Psoas muscle (tissue), 8 donors: ENCODE results near the gene TMEM119. TPM values are rescaled to one million over a fixed set of nuclear protein-coding genes. Genes with fewer than 3 reads are reported as not detected.
A peak's percentile ranks its signal among the peaks of the same experiment; 100 is the strongest.
"Not testable (repeated sequence)": the region's sequence is repeated elsewhere in the genome, so short reads cannot be mapped to it uniquely, and the experiment has no call there.

Source experiments
- ATAC-seq, 4 donors: fragments of 200-7000 bp; cut with Tn5 transposase; one replicate each; pipeline ENCODE4 v1.9.1; 2020; ENCODE audit warnings: moderate library complexity in 3 of 4, mild to moderate bottlenecking in 2 of 4
- DNase-seq, 2 donors: peaks; one replicate each; pipeline ENCODE4 v3.0.0-alpha.2; 2020
- H3K27ac ChIP-seq: fragments of 200-600 bp; one replicate; pipeline ENCODE4 v1.8.0; 2022
- H3K27me3 ChIP-seq, 3 donors: fragments of 200-600 bp in 1 of 3; one replicate each; pipeline versions ENCODE4 v1.6.1 to v1.8.0; 2013 to 2022; ENCODE audit warnings: low read length in 2 of 3, mild to moderate bottlenecking in 2 of 3, moderate library complexity in 1 of 3; ENCODE audit not compliant: insufficient read depth in 3 of 3
- H3K36me3 ChIP-seq, 2 donors: fragments of 200-600 bp in 1 of 2; one replicate each; pipeline versions ENCODE4 v1.6.1 to v1.8.0; 2013 to 2022; ENCODE audit warnings: low read depth in 1 of 2, mild to moderate bottlenecking in 1 of 2, moderate library complexity in 1 of 2; ENCODE audit not compliant: insufficient read depth in 1 of 2
- H3K4me1 ChIP-seq: fragments of 200-600 bp; one replicate; pipeline ENCODE4 v1.8.0; 2022
- H3K4me3 ChIP-seq: fragments of 200-600 bp; one replicate; pipeline ENCODE4 v1.8.0; 2022; ENCODE audit warnings: mild to moderate bottlenecking
- H3K9me3 ChIP-seq: fragments of 200-600 bp; one replicate; pipeline ENCODE4 v1.8.0; 2022
- WGBS, 3 donors: extraction: QIAGEN DNeasy Blood & Tissue Kit; methylation state at CpG; one replicate each; pipeline versions ENCODE4 v1.1.6 to v1.1.7; 2013; 5-methylcytosine and 5-hydroxymethylcytosine counted together
- intact Hi-C, 2 donors: fragments of 100-400 bp; cut with DNase I; formaldehyde crosslinking; loops; one replicate each; pipeline versions ENCODE4 v1.11.0 to v1.14.2; 2022
- polyA plus RNA-seq, 3 donors: library from polyadenylated mRNA; stranded (reverse); fragments of 200-250 nt; gene quantifications; one replicate each; pipeline ENCODE4 v1.2.3, GENCODE V29; 2013
- total RNA-seq, 4 donors: library from RNA; stranded (reverse); fragmentation: NEBNext Ultra II Directional in 2 of 4; extraction: Animal tissue kit (Norgen Biotek cat#: 25700) in 2 of 4; gene quantifications; one replicate each; pipeline versions ENCODE4 v1.2.1 to v1.2.4, GENCODE V29; 2021 to 2023
- TF ChIP-seq, protein P1 (sequence below): fragments of 200-600 bp; IDR thresholded peaks from one replicate; pipeline ENCODE4 v1.8.0; 2022; ENCODE audit warnings: antibody characterized with exemption
- donor health status: healthy with polysubstance abuse.
- donor health status: DM: no; HTN: no; CAD: no; lungs with moderate emphysema.
- donor health status: Bipolar disorder and iron deficiency.
- donor health status: healthy.
- donor health status: DM: yes; HTN: yes; CAD: no.
- donor health status: DM: no; HTN: no; CAD: no.
- donor health status: DM: no; HTN: no; CAD: no.
- donor health status: DM: yes; HTN: yes; CAD: no.

The TMEM119 gene
- total and polyA plus RNA-seq, 7 donors, result 0.25 to 2.6 (median 0.36) TPM

GRCh38 chr12:108633081-108633533 is 35.2 kb upstream of the TMEM119 start:
- H3K4me3 ChIP-seq, result peak overlapping the region; percentile 38
- peaks cover 0 to 6% (median 0%) of the 10 kb centered on the region in 3 donors for H3K27me3 ChIP-seq
- ATAC-seq (no peak), DNase-seq (no peak)
- H3K9me3 ChIP-seq, result no peaks in the 10 kb centered on the region
- TF ChIP-seq, protein P1, sequence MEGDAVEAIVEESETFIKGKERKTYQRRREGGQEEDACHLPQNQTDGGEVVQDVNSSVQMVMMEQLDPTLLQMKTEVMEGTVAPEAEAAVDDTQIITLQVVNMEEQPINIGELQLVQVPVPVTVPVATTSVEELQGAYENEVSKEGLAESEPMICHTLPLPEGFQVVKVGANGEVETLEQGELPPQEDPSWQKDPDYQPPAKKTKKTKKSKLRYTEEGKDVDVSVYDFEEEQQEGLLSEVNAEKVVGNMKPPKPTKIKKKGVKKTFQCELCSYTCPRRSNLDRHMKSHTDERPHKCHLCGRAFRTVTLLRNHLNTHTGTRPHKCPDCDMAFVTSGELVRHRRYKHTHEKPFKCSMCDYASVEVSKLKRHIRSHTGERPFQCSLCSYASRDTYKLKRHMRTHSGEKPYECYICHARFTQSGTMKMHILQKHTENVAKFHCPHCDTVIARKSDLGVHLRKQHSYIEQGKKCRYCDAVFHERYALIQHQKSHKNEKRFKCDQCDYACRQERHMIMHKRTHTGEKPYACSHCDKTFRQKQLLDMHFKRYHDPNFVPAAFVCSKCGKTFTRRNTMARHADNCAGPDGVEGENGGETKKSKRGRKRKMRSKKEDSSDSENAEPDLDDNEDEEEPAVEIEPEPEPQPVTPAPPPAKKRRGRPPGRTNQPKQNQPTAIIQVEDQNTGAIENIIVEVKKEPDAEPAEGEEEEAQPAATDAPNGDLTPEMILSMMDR, result no peak
- peaks cover 7% of the 10 kb centered on the region for H3K4me1 ChIP-seq
- H3K36me3 ChIP-seq, result no peaks in the 10 kb centered on the region
- 87 to 93% (median 91%) methylated on average over 7 of the region's 7 CpGs for WGBS, 3 donors
- intact Hi-C loops, result no loop called here
- H3K27ac ChIP-seq, result no peak overlapping the region

GRCh38 chr12:108631261-108631660 is 33.4 kb upstream of the TMEM119 start:
- WGBS, 3 donors, result 89 to 97% (median 93%) methylated on average over 4 of the region's 4 CpGs
- ATAC-seq, intact Hi-C loops, H3K36me3 ChIP-seq, H3K4me1 ChIP-seq, H3K9me3 ChIP-seq, H3K4me3 ChIP-seq, H3K27me3 ChIP-seq, H3K27ac ChIP-seq, DNase-seq: not testable (repeated sequence)

DNA sequence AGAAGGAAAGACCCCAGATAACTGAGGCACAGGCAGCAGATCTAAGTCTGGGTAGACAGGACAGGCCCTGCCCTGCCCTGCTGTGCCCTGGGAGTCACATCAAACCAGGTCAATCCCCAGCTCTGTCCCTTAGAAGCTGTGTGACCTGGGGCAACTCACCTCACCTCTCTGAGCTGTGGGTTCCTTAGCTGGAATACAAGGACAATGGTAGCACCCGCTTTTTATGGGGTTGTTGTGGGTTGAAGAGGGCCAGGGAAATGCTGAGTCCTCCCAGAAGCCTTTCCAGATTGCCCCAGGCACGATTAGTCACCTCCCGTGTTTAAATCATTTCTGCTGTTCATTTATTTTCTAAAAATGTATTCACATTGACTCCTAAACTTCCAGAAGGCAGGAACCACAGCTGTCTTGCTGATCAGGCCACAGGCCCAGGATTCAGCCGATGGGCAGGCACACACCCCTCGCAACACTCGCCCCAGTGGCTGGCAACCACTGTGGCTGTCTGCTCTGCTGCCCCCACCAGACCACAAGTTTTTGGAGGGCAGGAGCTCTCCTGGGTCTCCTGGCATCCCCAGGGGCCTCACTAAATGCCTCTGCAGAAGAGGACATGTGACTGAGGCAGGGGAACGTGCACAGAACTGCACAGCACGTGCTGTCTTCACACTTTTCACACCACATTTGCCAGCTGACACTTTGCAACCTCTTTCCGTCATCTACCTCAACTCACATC is 32.8 kb upstream of the TMEM119 start:
- H3K4me1 ChIP-seq, result peaks cover 2% of the 10 kb centered on the region
- no peaks in the 10 kb centered on the region for H3K36me3 ChIP-seq
- H3K27ac ChIP-seq, result no peak overlapping the region
- TF ChIP-seq, protein P1, result no peak
- H3K4me3 ChIP-seq, result no peak overlapping the region
- H3K27me3 ChIP-seq, result no peaks in the 10 kb centered on the region
- whole genome bisulfite sequencing, 3 donors, result 52 to 66% (median 61%) methylated on average over 9 of the region's 9 CpGs
- intact Hi-C loops, result no loop called here
- ATAC-seq (no peak), DNase-seq (no peak)
- no peaks in the 10 kb centered on the region for H3K9me3 ChIP-seq

GRCh38 chr12:108629824-108630476 is 32.1 kb upstream of the TMEM119 start:
- Histone ChIP-seq H3K4me3 (no peak overlapping the region), H3K9me3 (no peaks in the 10 kb centered on the region), H3K27ac (peak overlapping the region; percentile 8), H3K4me1 (no peaks in the 10 kb centered on the region), H3K36me3 (no peaks in the 10 kb centered on the region), H3K27me3 (no peaks in the 10 kb centered on the region)
- WGBS, 3 donors, result 55 to 67% (median 58%) methylated on average over 17 of the region's 17 CpGs
- intact Hi-C loops, result no loop called here
- DNase-seq, result peak in 1 of 2 donors; percentile 52
- TF ChIP-seq, protein P1, result no peak
- ATAC-seq, result peak in 1 of 4 donors; percentile 14

DNA sequence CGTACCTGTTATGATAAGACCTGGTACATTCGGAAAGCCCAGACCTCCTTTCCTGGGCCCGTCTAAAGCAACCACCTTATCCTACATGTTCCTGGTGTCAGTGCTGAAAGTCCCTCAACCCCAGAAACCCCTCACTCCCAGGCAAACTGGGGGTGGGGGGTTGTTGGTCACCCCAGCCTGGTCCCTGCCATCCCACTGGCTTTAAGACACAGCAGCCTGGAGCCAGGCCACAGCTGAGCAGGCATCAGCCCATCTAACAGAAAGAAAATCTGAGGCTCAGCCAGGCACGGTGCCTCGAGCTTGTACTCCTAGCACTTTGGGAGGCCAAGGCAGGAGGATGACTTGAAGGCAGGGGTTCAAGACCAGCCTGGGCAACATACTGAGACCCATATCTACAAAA is 31.3 kb upstream of the TMEM119 start:
- Histone ChIP-seq H3K36me3 (no peaks in the 10 kb centered on the region), H3K9me3 (no peaks in the 10 kb centered on the region), H3K27ac (no peak overlapping the region), H3K4me1 (no peaks in the 10 kb centered on the region), H3K4me3 (no peak overlapping the region), H3K27me3 (no peaks in the 10 kb centered on the region)
- intact Hi-C loops, result no loop called here
- no peak for ATAC-seq
- TF ChIP-seq, protein P1, result no peak
- DNase-seq, result no peak
- WGBS, 3 donors, result 80 to 93% (median 86%) methylated on average over 5 of the region's 5 CpGs
